Measurements from ENCODE around the gene IGFL3. TPM values are rescaled to one million over a fixed set of nuclear protein-coding genes. Genes with fewer than 3 reads are reported as not detected.
"Not testable (repeated sequence)": the region's sequence is repeated elsewhere in the genome, so short reads cannot be mapped to it uniquely, and the experiment has no call there.

The IGFL3 gene
- polyA plus RNA-seq (2013, experiment 1 of 2) = not detected
- polyA plus RNA-seq (2013, experiment 2 of 2) = not detected

DNA sequence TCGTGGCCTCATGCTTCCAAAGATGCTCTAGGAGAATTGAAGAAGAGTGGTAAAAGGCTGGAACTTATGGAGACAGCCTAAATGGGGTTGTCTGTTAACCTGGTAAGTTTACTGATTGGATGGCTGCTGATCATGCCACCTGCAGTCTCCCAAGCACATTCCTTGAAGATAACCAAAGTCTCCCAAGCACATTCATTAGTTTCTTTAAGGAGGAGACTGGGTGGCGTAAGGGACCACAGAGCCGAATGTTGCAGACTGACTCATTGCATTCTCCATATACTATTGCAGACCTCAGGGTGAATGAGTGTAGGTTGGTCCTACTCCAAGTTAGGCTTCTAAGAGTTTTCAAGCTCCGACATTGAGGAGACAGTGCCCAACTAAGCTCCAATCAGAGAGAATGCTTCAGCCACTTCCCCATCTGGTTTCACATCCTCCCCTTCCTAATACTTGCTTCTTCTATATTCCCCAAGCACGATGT, at the start of gene IGFL3:
Gene IGFL3 (minus strand): TSS at position 51 of the 478 bp plus-strand sequence. CDS start 39 bp downstream, at position 12.
- no peaks in the 10 kb centered on the region for H3K27me3 ChIP-seq (ENCODE audit: insufficient read depth, low read length)
- 95% methylated on average over 5 of the region's 5 CpGs for WGBS
- no peak within 1 kb of the TSS for H3K9ac ChIP-seq (ENCODE audit: low read depth, low read length)
- no peaks in the 10 kb centered on the region for H3K9me3 ChIP-seq (ENCODE audit: insufficient read depth, low read depth, low read length)
- H3K27ac ChIP-seq (ENCODE audit: low read depth, low read length) = no peak within 1 kb of the TSS
- H3K4me1 ChIP-seq (ENCODE audit: insufficient read depth, low read length) = peaks cover 9% of the 10 kb centered on the region
- H3K36me3 ChIP-seq (ENCODE audit: insufficient read depth, low read length) = no peaks in the 10 kb centered on the region
- no peak within 1 kb of the TSS for H3K4me3 ChIP-seq (ENCODE audit: low read length)

GRCh38 chr19:46173886-46174480, 49.5 kb upstream of the IGFL3 start:
- Histone ChIP-seq H3K36me3 (ENCODE audit: insufficient read depth, low read length) (no peaks in the 10 kb centered on the region), H3K9me3 (ENCODE audit: insufficient read depth, low read depth, low read length) (peaks cover 12% of the 10 kb centered on the region; the same call in 1 of the 2 replicates), H3K27ac (ENCODE audit: low read depth, low read length) (no peak overlapping the region), H3K9ac (ENCODE audit: low read depth, low read length) (no peak overlapping the region), H3K4me1 (ENCODE audit: insufficient read depth, low read length) (no peaks in the 10 kb centered on the region), H3K27me3 (ENCODE audit: insufficient read depth, low read length) (no peaks in the 10 kb centered on the region), H3K4me3 (ENCODE audit: low read length) (no peak overlapping the region)
- WGBS = 80% methylated on average over 8 of the region's 8 CpGs

GRCh38 chr19:46162731-46163130, 38.2 kb upstream of the IGFL3 start:
- no peaks in the 10 kb centered on the region; the same call in 1 of the 2 replicates for H3K9me3 ChIP-seq (ENCODE audit: insufficient read depth, low read depth, low read length)
- H3K36me3 ChIP-seq (ENCODE audit: insufficient read depth, low read length) = no peaks in the 10 kb centered on the region
- H3K4me1 ChIP-seq (ENCODE audit: insufficient read depth, low read length) = no peaks in the 10 kb centered on the region
- H3K9ac ChIP-seq (ENCODE audit: low read depth, low read length) = no peak overlapping the region
- no peak overlapping the region for H3K4me3 ChIP-seq (ENCODE audit: low read length)
- no peaks in the 10 kb centered on the region for H3K27me3 ChIP-seq (ENCODE audit: insufficient read depth, low read length)
- 76% methylated on average over 3 of the region's 3 CpGs for WGBS
- H3K27ac ChIP-seq (ENCODE audit: low read depth, low read length) = no peak overlapping the region

DNA sequence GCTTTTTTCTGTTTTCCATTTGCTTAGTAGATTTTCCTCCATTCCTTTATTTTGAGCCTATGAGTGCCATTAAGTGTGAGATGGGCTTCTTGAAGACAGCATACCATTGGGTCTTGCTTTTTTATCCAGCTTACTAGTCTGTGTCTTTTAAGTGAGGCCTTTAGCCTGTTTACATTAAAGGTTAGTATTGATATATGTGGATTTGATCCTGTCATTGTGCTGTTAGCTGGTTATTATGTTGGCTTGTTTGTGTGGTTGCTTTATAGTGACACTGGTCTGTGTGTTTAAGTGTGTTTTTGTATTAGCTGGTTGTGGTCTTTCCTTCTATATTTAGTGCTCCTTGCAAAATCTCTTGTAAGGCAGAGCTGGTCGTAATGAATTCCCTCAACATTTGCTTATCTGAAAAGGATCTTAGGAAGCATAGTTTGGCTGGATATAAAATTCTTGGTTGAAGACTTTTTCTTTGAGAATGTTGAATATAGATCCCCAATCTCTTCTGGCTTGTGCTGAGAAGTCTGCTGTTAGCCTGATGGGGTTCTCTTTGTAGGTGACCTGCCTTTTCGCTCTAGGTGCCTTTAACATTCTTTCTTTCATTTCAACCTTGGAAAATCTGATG, 37.3 kb upstream of the IGFL3 start:
- H3K36me3 ChIP-seq (ENCODE audit: insufficient read depth, low read length); H3K9ac ChIP-seq (ENCODE audit: low read depth, low read length); H3K4me1 ChIP-seq (ENCODE audit: insufficient read depth, low read length); H3K27me3 ChIP-seq (ENCODE audit: insufficient read depth, low read length); H3K27ac ChIP-seq (ENCODE audit: low read depth, low read length); H3K9me3 ChIP-seq (ENCODE audit: insufficient read depth, low read depth, low read length); H3K4me3 ChIP-seq (ENCODE audit: low read length): not testable (repeated sequence)
- no CpG with 5 or more reads among the region's 2 CpGs for WGBS

GRCh38 chr19:46160233-46160775, 35.8 kb upstream of the IGFL3 start:
- H3K4me1 ChIP-seq (ENCODE audit: insufficient read depth, low read length) = no peaks in the 10 kb centered on the region
- no peak overlapping the region for H3K9ac ChIP-seq (ENCODE audit: low read depth, low read length)
- no peak overlapping the region for H3K4me3 ChIP-seq (ENCODE audit: low read length)
- no peaks in the 10 kb centered on the region; the same call in 1 of the 2 replicates for H3K9me3 ChIP-seq (ENCODE audit: insufficient read depth, low read depth, low read length)
- WGBS = 93% methylated on average over 7 of the region's 7 CpGs
- H3K36me3 ChIP-seq (ENCODE audit: insufficient read depth, low read length) = no peaks in the 10 kb centered on the region
- no peaks in the 10 kb centered on the region for H3K27me3 ChIP-seq (ENCODE audit: insufficient read depth, low read length)
- H3K27ac ChIP-seq (ENCODE audit: low read depth, low read length) = no peak overlapping the region

DNA sequence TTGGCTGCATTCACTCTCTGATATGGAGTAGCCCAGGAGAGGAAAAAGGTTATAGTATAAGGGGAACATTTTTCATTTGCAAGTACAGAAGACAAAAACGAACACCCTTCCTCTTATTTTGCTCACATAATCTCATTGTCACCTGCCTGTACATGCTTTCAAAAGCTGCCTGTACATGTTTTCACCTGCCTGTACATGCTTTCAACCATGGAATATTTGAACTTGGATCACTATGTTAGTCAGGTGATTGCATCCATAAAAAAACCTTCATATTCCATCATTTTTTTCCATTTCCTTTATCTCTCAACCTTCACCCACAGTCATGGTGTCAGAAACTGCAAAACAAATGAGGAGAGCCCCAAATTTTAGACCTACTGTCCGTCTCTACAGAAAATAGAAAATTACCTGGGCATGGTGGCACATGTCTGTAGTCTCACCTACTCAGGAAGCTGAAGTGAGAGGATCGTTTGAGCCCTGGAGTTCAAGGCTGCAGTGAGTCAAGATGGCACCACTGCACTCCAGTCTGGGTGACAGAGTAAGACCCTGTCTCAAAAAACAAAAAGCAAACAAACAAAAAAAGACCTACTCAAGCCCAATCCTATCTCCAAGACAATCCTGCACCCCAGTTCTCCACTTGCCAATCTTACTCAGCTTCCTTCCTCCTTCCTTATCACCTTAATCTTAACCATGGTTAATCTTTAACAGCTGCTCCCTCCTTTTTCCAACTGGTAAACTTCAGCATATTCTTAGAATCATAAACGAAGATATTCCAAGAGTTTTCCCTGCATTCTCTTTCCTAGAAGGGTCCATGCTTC, 35.1 kb upstream of the IGFL3 start:
- Histone ChIP-seq H3K36me3 (ENCODE audit: insufficient read depth, low read length) (no peaks in the 10 kb centered on the region), H3K4me3 (ENCODE audit: low read length) (no peak overlapping the region), H3K4me1 (ENCODE audit: insufficient read depth, low read length) (no peaks in the 10 kb centered on the region), H3K9ac (ENCODE audit: low read depth, low read length) (no peak overlapping the region), H3K27me3 (ENCODE audit: insufficient read depth, low read length) (no peaks in the 10 kb centered on the region), H3K27ac (ENCODE audit: low read depth, low read length) (no peak overlapping the region), H3K9me3 (ENCODE audit: insufficient read depth, low read depth, low read length) (no peaks in the 10 kb centered on the region; the same call in 1 of the 2 replicates)
- WGBS = 84% methylated on average over 4 of the region's 4 CpGs

- no peaks in the 10 kb centered on the region for H3K9me3 ChIP-seq (ENCODE audit: insufficient read depth, low read depth, low read length)
- H3K27ac ChIP-seq (ENCODE audit: low read depth, low read length) = no peak overlapping the region
- H3K9ac ChIP-seq (ENCODE audit: low read depth, low read length) = no peak overlapping the region
- 86% methylated on average over 3 of the region's 3 CpGs for WGBS
- H3K27me3 ChIP-seq (ENCODE audit: insufficient read depth, low read length) = no peaks in the 10 kb centered on the region
- no peak overlapping the region for H3K4me3 ChIP-seq (ENCODE audit: low read length)
- H3K36me3 ChIP-seq (ENCODE audit: insufficient read depth, low read length) = no peaks in the 10 kb centered on the region
- no peaks in the 10 kb centered on the region for H3K4me1 ChIP-seq (ENCODE audit: insufficient read depth, low read length)
These were observed 30.7 kb upstream of the IGFL3 start for GRCh38 chr19:46155237-46155636.

DNA sequence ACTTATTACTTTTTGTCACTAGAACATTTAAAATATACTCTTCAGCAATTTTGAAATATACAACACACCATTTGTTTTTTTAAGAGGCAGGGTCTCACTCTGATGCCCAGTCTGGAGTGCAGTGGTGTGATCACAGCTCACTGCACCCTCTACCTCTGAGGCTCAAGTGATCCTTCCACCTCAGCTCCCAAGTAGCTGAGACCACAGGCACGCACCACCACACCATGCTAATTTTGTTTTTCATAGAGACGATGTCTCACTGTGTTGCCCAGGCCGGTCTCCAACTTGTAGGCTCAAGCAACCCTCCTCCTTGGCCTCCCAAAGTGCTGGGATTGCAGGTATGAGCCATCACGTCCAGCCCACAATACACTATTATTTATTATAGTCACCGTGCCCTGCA, 26.1 kb upstream of the IGFL3 start:
- Histone ChIP-seq H3K27me3 (ENCODE audit: insufficient read depth, low read length) (no peaks in the 10 kb centered on the region), H3K9ac (ENCODE audit: low read depth, low read length) (no peak overlapping the region), H3K4me3 (ENCODE audit: low read length) (no peak overlapping the region), H3K4me1 (ENCODE audit: insufficient read depth, low read length) (no peaks in the 10 kb centered on the region), H3K9me3 (ENCODE audit: insufficient read depth, low read depth, low read length) (no peaks in the 10 kb centered on the region), H3K36me3 (ENCODE audit: insufficient read depth, low read length) (no peaks in the 10 kb centered on the region), H3K27ac (ENCODE audit: low read depth, low read length) (no peak overlapping the region)
- WGBS = 91% methylated on average over 5 of the region's 5 CpGs

DNA sequence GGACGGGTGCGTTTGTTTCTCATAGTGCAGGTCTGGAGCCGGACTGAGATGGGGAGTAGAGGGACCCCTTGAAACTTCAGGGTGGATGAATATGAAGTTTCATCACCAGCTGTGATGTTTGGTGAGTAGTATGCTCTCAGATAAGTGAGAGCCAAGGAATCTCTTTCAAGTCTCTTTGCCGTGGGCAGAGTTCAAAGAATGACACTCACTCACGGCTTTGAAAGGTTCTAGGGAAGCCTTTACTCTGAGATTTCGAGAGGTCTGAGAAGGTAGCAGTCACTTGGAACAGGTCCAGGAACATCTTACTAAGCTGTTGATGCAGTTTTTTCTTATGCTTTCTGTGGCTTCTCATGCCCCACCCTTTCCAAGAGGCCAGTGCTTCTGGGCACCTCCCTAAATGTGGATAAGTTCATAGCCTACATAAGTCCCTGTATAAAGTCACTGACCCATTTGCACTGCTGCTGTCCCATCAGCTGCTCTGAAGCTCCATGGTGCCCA, 23.4 kb upstream of the IGFL3 start, which contains the start of gene IGFL2:
Gene IGFL2 (plus strand): TSS at position 448 of the 498 bp plus-strand sequence. CDS start 41 bp downstream, at position 489.
- 91% methylated on average over 6 of the region's 6 CpGs for WGBS
- H3K9me3 ChIP-seq (ENCODE audit: insufficient read depth, low read depth, low read length) = no peaks in the 10 kb centered on the region
- no peaks in the 10 kb centered on the region for H3K4me1 ChIP-seq (ENCODE audit: insufficient read depth, low read length)
- no peak within 1 kb of the TSS for H3K27ac ChIP-seq (ENCODE audit: low read depth, low read length)
- no peaks in the 10 kb centered on the region for H3K27me3 ChIP-seq (ENCODE audit: insufficient read depth, low read length)
- H3K9ac ChIP-seq (ENCODE audit: low read depth, low read length) = no peak within 1 kb of the TSS
- H3K36me3 ChIP-seq (ENCODE audit: insufficient read depth, low read length) = no peaks in the 10 kb centered on the region
- no peak within 1 kb of the TSS for H3K4me3 ChIP-seq (ENCODE audit: low read length)

DNA sequence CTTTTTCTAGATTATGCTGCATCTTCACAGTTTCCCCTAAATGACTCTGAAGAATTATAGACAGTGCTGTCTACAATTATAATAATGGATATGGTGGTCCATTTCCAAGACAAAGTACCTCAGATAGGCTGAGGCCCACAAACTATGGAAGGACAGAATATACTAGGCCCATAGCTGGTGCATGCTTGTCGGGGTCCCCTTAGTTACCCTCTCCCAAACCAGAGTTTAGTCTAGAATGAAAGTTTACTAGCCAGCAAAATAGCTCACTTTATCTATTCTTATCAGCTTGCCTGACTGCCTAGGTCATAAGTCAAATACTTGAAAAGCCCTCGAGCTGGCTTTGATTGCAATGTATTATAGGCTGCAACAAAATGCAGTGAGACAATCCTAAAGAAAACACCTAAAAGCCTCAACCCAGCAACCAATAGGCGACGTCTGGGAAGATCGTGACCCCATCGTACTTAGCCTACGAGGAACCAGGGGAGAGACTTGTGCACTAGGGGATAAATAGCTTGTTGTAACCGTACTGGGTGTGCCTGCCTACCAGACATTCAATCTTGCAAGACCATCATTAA, 22.8 kb upstream of the IGFL3 start:
- H3K27ac ChIP-seq (ENCODE audit: low read depth, low read length) = no peak overlapping the region
- H3K36me3 ChIP-seq (ENCODE audit: insufficient read depth, low read length) = no peaks in the 10 kb centered on the region
- no peaks in the 10 kb centered on the region for H3K4me1 ChIP-seq (ENCODE audit: insufficient read depth, low read length)
- no peaks in the 10 kb centered on the region for H3K27me3 ChIP-seq (ENCODE audit: insufficient read depth, low read length)
- H3K9ac ChIP-seq (ENCODE audit: low read depth, low read length) = no peak overlapping the region
- H3K4me3 ChIP-seq (ENCODE audit: low read length) = no peak overlapping the region
- 90% methylated on average over 8 of the region's 8 CpGs for WGBS
- H3K9me3 ChIP-seq (ENCODE audit: insufficient read depth, low read depth, low read length) = no peaks in the 10 kb centered on the region
